HEK293 (cell line): Measurements from ENCODE around the gene UTRN.

Source experiments
- CTCF ChIA-PET: fragments of 350-600 bp; formaldehyde crosslinking; extraction: SDS; loops from one replicate; lab custom pipeline; 2021; ENCODE audit warnings: antibody characterized with exemption; lab: Yijun Ruan, JAX
- POLR2A ChIA-PET: fragments of 300-600 bp; formaldehyde crosslinking; extraction: SDS; loops from one replicate; lab custom pipeline; 2020; ENCODE audit warnings: antibody characterized with exemption, inconsistent platforms; lab: Yijun Ruan, JAX
- H3K27ac ChIP-seq: fragments of 200-500 bp; sonication (Bioruptor generic); 2 replicates; pipeline ENCODE4 v1.5.1; 2014; ENCODE audit warnings: low read depth, low read length, control low read depth, inconsistent platforms; ENCODE audit errors: extremely low read depth
- H3K36me3 ChIP-seq, 2 experiments: fragments of 200-500 bp in 1 of 2; sonication (Bioruptor generic) in 1 of 2; 1 replicate in 1 of 2; 2 replicates in 1 of 2; pipeline ENCODE4 v1.5.1; 2014 to 2017; ENCODE audit warnings: inconsistent platforms in 2 of 2, low read length in 2 of 2; ENCODE audit not compliant: control insufficient read depth in 2 of 2, insufficient read depth in 1 of 2
- H3K4me1 ChIP-seq: fragments of 200-500 bp; sonication (Bioruptor generic); 2 replicates; pipeline ENCODE4 v1.5.1; 2014; ENCODE audit warnings: mild to moderate bottlenecking, low read length, inconsistent platforms; ENCODE audit not compliant: control insufficient read depth, insufficient read depth
- H3K4me3 ChIP-seq: 2 replicates; pipeline ENCODE4 v1.5.1; 2011; ENCODE audit warnings: low read depth, mild to moderate bottlenecking, control low read depth, low read length, moderate library complexity
- H3K9me3 ChIP-seq: fragments of 200-500 bp; sonication (Bioruptor generic); 2 replicates; pipeline ENCODE4 v1.5.1; 2014; ENCODE audit warnings: low read depth, low read length, inconsistent platforms; ENCODE audit not compliant: control insufficient read depth, insufficient read depth
- IKZF3 ChIP-seq: fragments of 450-650 bp; IDR thresholded peaks from 2 replicates; pipeline ENCODE4 v1.5.0; 2018; ENCODE audit warnings: missing biosample characterization, mild to moderate bottlenecking, missing genetic modification characterization, moderate library complexity
- KLF16 ChIP-seq: fragments of 450-650 bp; formaldehyde crosslinking; IDR thresholded peaks from 2 replicates; pipeline ENCODE4 v1.5.1; 2017; ENCODE audit warnings: missing biosample characterization, missing genetic modification characterization
- KLF8 ChIP-seq: fragments of 450-650 bp; formaldehyde crosslinking; IDR thresholded peaks from 2 replicates; pipeline ENCODE4 v1.5.1; 2016; ENCODE audit warnings: missing biosample characterization, missing genetic modification characterization
- SCRT2 ChIP-seq: fragments of 450-650 bp; formaldehyde crosslinking; IDR thresholded peaks from 2 replicates; pipeline ENCODE4 v1.5.1; 2016; ENCODE audit warnings: missing biosample characterization, missing genetic modification characterization
- SP3 ChIP-seq: fragments of 450-650 bp; formaldehyde crosslinking; IDR thresholded peaks from 2 replicates; pipeline ENCODE4 v1.5.1; 2016; ENCODE audit warnings: missing biosample characterization, missing genetic modification characterization
- ZBTB20 ChIP-seq: fragments of 450-650 bp; formaldehyde crosslinking; IDR thresholded peaks from 2 replicates; pipeline ENCODE4 v1.5.1; 2016; ENCODE audit warnings: missing biosample characterization, missing genetic modification characterization
- ZNF138 ChIP-seq: fragments of 450-650 bp; formaldehyde crosslinking; IDR thresholded peaks from 2 replicates; pipeline ENCODE4 v1.5.1; 2016; ENCODE audit warnings: missing biosample characterization, missing genetic modification characterization, borderline replicate concordance
- ZNF155 ChIP-seq: fragments of 450-650 bp; formaldehyde crosslinking; IDR thresholded peaks from 2 replicates; pipeline ENCODE4 v1.5.1; 2016; ENCODE audit warnings: missing biosample characterization, missing genetic modification characterization
- ZNF214 ChIP-seq: fragments of 450-650 bp; formaldehyde crosslinking; IDR thresholded peaks from 2 replicates; pipeline ENCODE4 v1.5.1; 2017; ENCODE audit warnings: missing biosample characterization, mild to moderate bottlenecking, missing genetic modification characterization, borderline replicate concordance
- ZNF239 ChIP-seq: fragments of 450-650 bp; formaldehyde crosslinking; IDR thresholded peaks from 2 replicates; pipeline ENCODE4 v1.5.1; 2016; ENCODE audit warnings: missing biosample characterization, missing genetic modification characterization
- ZNF26 ChIP-seq: fragments of 450-650 bp; formaldehyde crosslinking; IDR thresholded peaks from 2 replicates; pipeline ENCODE4 v1.5.1; 2016; ENCODE audit warnings: missing biosample characterization, missing genetic modification characterization
- ZNF280C ChIP-seq: fragments of 450-650 bp; formaldehyde crosslinking; IDR thresholded peaks from 2 replicates; pipeline ENCODE4 v1.5.1; 2016; ENCODE audit warnings: missing biosample characterization, missing genetic modification characterization
- ZNF341 ChIP-seq: fragments of 450-650 bp; formaldehyde crosslinking; IDR thresholded peaks from 2 replicates; pipeline ENCODE4; 2016; ENCODE audit warnings: low read depth, missing biosample characterization, missing genetic modification characterization
- ZNF654 ChIP-seq: fragments of 450-650 bp; formaldehyde crosslinking; IDR thresholded peaks from 2 replicates; pipeline ENCODE4 v1.5.1; 2016; ENCODE audit warnings: low read depth, missing biosample characterization, missing genetic modification characterization
- TF ChIP-seq, protein P1 (sequence below): fragments of 450-650 bp; formaldehyde crosslinking; IDR thresholded peaks from 2 replicates; pipeline ENCODE4 v1.5.1; 2016; ENCODE audit warnings: missing biosample characterization, missing genetic modification characterization
- TF ChIP-seq, protein P2 (sequence below): fragments of 450-650 bp; formaldehyde crosslinking; IDR thresholded peaks from 2 replicates; pipeline ENCODE4 v1.5.1; 2016; ENCODE audit warnings: missing biosample characterization, missing genetic modification characterization
- TF ChIP-seq, protein P3 (sequence below): fragments of 450-650 bp; formaldehyde crosslinking; IDR thresholded peaks from 2 replicates; pipeline ENCODE4 v1.5.1; 2016; ENCODE audit warnings: missing biosample characterization, missing genetic modification characterization

UTRN gene

DNA sequence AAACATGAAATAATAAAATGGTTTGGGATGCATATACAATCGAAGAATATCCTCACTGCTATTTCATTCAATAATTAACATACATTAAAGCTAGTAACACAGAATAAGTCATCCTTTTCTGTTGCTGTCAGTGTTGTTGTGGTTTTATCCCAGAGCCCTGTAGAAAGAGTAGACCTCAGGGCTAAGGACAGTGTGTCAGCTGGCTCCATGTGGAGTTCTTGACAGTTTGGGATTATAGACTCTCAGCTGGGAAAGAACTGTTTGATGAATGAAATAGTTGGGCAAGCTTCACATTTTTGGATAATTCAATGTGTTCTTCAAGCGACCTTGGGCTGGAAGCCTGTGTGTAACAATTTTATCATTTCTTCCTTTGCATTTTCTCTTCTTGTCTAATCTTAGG is 10.1 kb downstream of the UTRN start:
- peaks cover 7 to 20% of the 10 kb centered on the region in 2 experiments; a peak in 2 of 3 replicates for H3K36me3 ChIP-seq

More for the DNA sequence above, 10.1 kb downstream of the UTRN start:
- Histone ChIP-seq H3K4me3 (no peak overlapping the region), H3K4me1 (peaks cover 3% of the 10 kb centered on the region; the same call in 1 of the 2 replicates), H3K9me3 (no peaks in the 10 kb centered on the region), H3K27ac (no peak overlapping the region)
- ChIA-PET POLR2A (interaction anchor here (0.9 kb wide), 1 partner anchor 8 kb away, joined by 3 read pairs; no protein-coding TSS in a partner anchor), CTCF (interaction anchor here (0.6 kb wide), 1 partner anchor 53 kb away, joined by 3 read pairs; no protein-coding TSS in a partner anchor)
- TF ChIP-seq ZNF654 (tag by site-specific recombination): no peak
- TF ChIP-seq ZNF214 (tag by site-specific recombination): no peak
- no peak for TF ChIP-seq ZNF280C (tag by site-specific recombination)
- TF ChIP-seq KLF16 (tag by site-specific recombination): no peak
- no peak for TF ChIP-seq SCRT2
- TF ChIP-seq, protein P1, sequence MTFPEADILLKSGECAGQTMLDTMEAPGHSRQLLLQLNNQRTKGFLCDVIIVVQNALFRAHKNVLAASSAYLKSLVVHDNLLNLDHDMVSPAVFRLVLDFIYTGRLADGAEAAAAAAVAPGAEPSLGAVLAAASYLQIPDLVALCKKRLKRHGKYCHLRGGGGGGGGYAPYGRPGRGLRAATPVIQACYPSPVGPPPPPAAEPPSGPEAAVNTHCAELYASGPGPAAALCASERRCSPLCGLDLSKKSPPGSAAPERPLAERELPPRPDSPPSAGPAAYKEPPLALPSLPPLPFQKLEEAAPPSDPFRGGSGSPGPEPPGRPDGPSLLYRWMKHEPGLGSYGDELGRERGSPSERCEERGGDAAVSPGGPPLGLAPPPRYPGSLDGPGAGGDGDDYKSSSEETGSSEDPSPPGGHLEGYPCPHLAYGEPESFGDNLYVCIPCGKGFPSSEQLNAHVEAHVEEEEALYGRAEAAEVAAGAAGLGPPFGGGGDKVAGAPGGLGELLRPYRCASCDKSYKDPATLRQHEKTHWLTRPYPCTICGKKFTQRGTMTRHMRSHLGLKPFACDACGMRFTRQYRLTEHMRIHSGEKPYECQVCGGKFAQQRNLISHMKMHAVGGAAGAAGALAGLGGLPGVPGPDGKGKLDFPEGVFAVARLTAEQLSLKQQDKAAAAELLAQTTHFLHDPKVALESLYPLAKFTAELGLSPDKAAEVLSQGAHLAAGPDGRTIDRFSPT: no peak
- TF ChIP-seq, protein P2, sequence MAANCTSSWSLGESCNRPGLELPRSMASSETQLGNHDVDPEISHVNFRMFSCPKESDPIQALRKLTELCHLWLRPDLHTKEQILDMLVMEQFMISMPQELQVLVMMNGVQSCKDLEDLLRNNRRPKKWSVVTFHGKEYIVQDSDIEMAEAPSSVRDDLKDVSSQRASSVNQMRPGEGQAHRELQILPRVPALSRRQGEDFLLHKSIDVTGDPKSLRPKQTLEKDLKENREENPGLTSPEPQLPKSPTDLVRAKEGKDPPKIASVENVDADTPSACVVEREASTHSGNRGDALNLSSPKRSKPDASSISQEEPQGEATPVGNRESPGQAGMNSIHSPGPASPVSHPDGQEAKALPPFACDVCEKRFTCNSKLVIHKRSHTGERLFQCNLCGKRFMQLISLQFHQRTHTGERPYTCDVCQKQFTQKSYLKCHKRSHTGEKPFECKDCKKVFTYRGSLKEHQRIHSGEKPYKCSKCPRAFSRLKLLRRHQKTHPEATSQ (tag by site-specific recombination): no peak
- no peak for TF ChIP-seq IKZF3 (tag by site-specific recombination)
- TF ChIP-seq ZNF239 (tag by site-specific recombination): no peak
- no peak for TF ChIP-seq ZNF155 (tag by site-specific recombination)
- no peak for TF ChIP-seq ZBTB20 (tag by site-specific recombination)
- TF ChIP-seq, protein P3, sequence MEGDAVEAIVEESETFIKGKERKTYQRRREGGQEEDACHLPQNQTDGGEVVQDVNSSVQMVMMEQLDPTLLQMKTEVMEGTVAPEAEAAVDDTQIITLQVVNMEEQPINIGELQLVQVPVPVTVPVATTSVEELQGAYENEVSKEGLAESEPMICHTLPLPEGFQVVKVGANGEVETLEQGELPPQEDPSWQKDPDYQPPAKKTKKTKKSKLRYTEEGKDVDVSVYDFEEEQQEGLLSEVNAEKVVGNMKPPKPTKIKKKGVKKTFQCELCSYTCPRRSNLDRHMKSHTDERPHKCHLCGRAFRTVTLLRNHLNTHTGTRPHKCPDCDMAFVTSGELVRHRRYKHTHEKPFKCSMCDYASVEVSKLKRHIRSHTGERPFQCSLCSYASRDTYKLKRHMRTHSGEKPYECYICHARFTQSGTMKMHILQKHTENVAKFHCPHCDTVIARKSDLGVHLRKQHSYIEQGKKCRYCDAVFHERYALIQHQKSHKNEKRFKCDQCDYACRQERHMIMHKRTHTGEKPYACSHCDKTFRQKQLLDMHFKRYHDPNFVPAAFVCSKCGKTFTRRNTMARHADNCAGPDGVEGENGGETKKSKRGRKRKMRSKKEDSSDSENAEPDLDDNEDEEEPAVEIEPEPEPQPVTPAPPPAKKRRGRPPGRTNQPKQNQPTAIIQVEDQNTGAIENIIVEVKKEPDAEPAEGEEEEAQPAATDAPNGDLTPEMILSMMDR (tag by site-specific recombination): no peak
- TF ChIP-seq SP3: no peak
- TF ChIP-seq ZNF26 (tag by site-specific recombination): no peak
- no peak for TF ChIP-seq ZNF341 (tag by site-specific recombination)
- TF ChIP-seq KLF8 (tag by site-specific recombination): no peak
- no peak for TF ChIP-seq ZNF138 (tag by site-specific recombination)
